Lung (tissue), 12 donors: ENCODE data around the gene MED14. TPM values are rescaled to one million over a fixed set of nuclear protein-coding genes. Genes with fewer than 3 reads are reported as not detected.

Experiments
- ATAC-seq: fragments of 200-7000 bp; cut with Tn5 transposase; one replicate; pipeline ENCODE4 v1.9.1; 2020; ENCODE audit warnings: moderate number of reproducible peaks; ENCODE audit not compliant: insufficient read depth, low FRiP score
- DNase-seq, 3 donors: peaks; one replicate each; pipeline ENCODE4 v3.0.0-alpha.2; 2013 to 2017
- H3K27ac ChIP-seq, 2 donors: one replicate each; pipeline ENCODE4 v1.5.1; 2013; ENCODE audit warnings: mild to moderate bottlenecking in 2 of 2, moderate library complexity in 2 of 2, control low read depth in 1 of 2, inconsistent platforms in 1 of 2, low read depth in 1 of 2, low read length in 1 of 2
- H3K27me3 ChIP-seq, 3 donors: one replicate each; pipeline ENCODE4 v1.5.1; 2013; ENCODE audit warnings: low read length in 2 of 3; ENCODE audit not compliant: control insufficient read depth in 3 of 3, insufficient read depth in 3 of 3
- H3K36me3 ChIP-seq, 4 donors: one replicate each; pipeline ENCODE4 v1.5.1; 2013; ENCODE audit warnings: low read length in 4 of 4, mild to moderate bottlenecking in 1 of 4, moderate library complexity in 1 of 4; ENCODE audit not compliant: control insufficient read depth in 4 of 4, insufficient read depth in 4 of 4
- H3K4me1 ChIP-seq, 5 donors: one replicate each; pipeline ENCODE4 v1.5.1; 2013; ENCODE audit warnings: low read length in 5 of 5, mild to moderate bottlenecking in 2 of 5, moderate library complexity in 1 of 5; ENCODE audit not compliant: control insufficient read depth in 5 of 5, insufficient read depth in 5 of 5
- H3K4me3 ChIP-seq: one replicate; pipeline ENCODE4 v1.5.1; 2013; ENCODE audit warnings: mild to moderate bottlenecking, control low read depth, moderate library complexity
- H3K9ac ChIP-seq, 2 donors: one replicate each; pipeline ENCODE4 v1.5.1; 2013; ENCODE audit warnings: low read length in 2 of 2, control low read depth in 1 of 2; ENCODE audit not compliant: insufficient read depth in 1 of 2
- H3K9me3 ChIP-seq, 4 donors: one replicate each; pipeline ENCODE4 v1.5.1; 2013; ENCODE audit warnings: low read length in 3 of 4, mild to moderate bottlenecking in 1 of 4, moderate library complexity in 1 of 4; ENCODE audit not compliant: control insufficient read depth in 4 of 4, insufficient read depth in 3 of 4
- WGBS, 2 donors: extraction: QIAGEN DNeasy Blood & Tissue Kit; methylation state at CpG; one replicate each; pipeline ENCODE4 v1.1.7; 2013; 5-methylcytosine and 5-hydroxymethylcytosine counted together
- polyA plus RNA-seq, 2 donors: library from polyadenylated mRNA; stranded (reverse); fragments of 200-250 nt; gene quantifications; one replicate each; pipeline ENCODE4 v1.2.1, GENCODE V29; 2013
- total RNA-seq, 2 donors: library from RNA; depleted of rRNA in 1 of 2; stranded (reverse); fragments of >200 nt in 1 of 2; gene quantifications; one replicate each; pipeline ENCODE4 v1.2.1, GENCODE V29; 2014 to 2021
- TF ChIP-seq, protein P1 (sequence below): IDR thresholded peaks from 2 replicates; pipeline ENCODE4 v1.5.1; 2012; ENCODE audit warnings: mild to moderate bottlenecking; ENCODE audit errors: control extremely low read depth, extremely low read depth
- donor health status: control.
- donor health status: control.
- donor health status: Bipolar disorder and iron deficiency.
- donor health status: healthy.
- donor health status: DM: yes; HTN: yes; CAD: no.

MED14 gene
- total and polyA plus RNA-seq, 4 donors, result 9.1 to 41.1 (median 25.6) TPM

DNA sequence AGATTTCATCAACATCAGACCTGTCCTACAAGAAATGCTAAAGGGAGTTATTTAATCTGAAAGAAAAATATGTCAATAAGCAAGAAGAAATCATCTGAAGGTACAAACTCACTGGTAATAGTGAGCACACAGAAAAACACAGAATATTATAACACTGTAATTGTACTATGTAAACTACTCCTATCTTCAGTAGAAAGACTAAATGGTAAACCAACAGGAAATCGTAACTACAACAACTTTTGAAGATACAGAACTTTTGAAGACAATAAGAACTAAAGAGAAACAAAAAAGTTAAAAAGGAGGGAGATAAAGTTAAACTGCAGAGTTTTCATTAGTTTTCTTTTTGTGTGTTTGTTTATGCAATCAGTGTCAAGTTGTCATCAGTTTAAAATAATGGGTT, 12.4 kb downstream of the MED14 start:
- Histone ChIP-seq H3K9ac (no peak overlapping the region), H3K4me3 (no peak overlapping the region), H3K27ac (no peak overlapping the region), H3K4me1 (peaks cover 0 to 4% (median 0%) of the 10 kb centered on the region in 5 donors), H3K9me3 (peaks cover 0 to 5% (median 0%) of the 10 kb centered on the region in 4 donors), H3K36me3 (peaks cover 0 to 5% (median 1%) of the 10 kb centered on the region in 4 donors), H3K27me3 (peaks cover 4 to 33% (median 5%) of the 10 kb centered on the region in 3 donors)
- TF ChIP-seq, protein P1, sequence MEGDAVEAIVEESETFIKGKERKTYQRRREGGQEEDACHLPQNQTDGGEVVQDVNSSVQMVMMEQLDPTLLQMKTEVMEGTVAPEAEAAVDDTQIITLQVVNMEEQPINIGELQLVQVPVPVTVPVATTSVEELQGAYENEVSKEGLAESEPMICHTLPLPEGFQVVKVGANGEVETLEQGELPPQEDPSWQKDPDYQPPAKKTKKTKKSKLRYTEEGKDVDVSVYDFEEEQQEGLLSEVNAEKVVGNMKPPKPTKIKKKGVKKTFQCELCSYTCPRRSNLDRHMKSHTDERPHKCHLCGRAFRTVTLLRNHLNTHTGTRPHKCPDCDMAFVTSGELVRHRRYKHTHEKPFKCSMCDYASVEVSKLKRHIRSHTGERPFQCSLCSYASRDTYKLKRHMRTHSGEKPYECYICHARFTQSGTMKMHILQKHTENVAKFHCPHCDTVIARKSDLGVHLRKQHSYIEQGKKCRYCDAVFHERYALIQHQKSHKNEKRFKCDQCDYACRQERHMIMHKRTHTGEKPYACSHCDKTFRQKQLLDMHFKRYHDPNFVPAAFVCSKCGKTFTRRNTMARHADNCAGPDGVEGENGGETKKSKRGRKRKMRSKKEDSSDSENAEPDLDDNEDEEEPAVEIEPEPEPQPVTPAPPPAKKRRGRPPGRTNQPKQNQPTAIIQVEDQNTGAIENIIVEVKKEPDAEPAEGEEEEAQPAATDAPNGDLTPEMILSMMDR, result no peak
- 78 to 79% methylated on average over 1 of the region's 1 CpG for WGBS, 2 donors
- no peak for DNase-seq
- no peak for ATAC-seq

DNA sequence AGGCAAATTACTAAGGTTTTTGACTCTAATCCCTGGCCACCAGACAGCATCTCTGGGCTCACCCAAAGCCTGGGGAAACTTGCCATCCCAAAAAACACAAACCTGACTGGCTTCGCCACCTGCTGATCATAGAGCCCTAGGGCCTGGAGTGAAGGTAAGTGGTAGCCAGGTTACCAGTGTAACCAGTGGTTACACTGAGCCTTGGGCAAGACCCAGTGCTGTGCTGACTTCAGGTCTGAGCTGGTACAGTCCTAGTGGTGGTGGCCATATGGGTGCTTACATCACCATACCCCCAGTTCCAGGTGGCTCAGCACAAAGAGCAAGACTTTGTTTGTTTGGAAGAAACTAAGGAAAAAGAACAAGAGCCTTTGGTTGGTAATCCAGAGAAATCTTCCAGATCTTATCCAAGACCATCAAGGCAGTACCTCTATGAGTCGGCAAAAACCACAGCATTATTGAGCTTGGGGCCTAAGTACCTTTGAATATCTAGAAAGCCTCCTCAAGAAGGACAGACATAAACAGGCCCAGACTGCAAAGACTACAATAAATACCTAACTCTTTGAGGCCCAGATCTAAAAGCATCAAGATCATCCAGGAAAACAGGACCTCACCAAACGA, 13.7 kb downstream of the MED14 start:
- Histone ChIP-seq H3K4me3 (no peak overlapping the region), H3K9ac (no peak overlapping the region), H3K27me3 (peaks cover 0 to 30% (median 5%) of the 10 kb centered on the region in 3 donors), H3K9me3 (peaks cover 0 to 5% (median 0%) of the 10 kb centered on the region in 4 donors), H3K36me3 (peaks cover 0 to 2% (median 0%) of the 10 kb centered on the region in 4 donors), H3K27ac (no peak overlapping the region), H3K4me1 (peaks cover 0 to 4% (median 0%) of the 10 kb centered on the region in 5 donors)
- TF ChIP-seq, protein P1, result no peak
- 90% methylated on average over 3 of the region's 3 CpGs for WGBS, 2 donors
- DNase-seq, result no peak
- no peak for ATAC-seq

DNA sequence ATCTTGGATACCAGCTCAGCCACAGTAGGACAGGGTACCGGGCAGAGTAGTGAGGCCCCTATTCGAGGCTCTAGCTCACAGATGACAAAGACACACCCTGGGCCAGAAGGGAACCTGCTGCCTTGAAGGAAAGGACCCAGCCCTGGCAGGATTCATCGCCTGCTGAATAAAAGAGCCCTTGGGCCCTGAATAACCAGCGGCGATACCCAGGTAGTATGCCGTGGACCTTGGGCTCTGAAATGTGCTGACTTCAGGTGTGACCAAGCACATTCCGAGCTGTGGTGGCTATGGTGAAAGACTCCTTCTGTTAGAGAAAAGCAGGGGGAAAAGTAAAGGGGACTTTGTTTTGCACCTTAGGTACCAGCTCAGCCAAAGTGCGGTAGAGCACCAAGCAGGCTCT, 14.6 kb downstream of the MED14 start:
- WGBS, 2 donors, result 93 to 97% methylated on average over 8 of the region's 8 CpGs
- Histone ChIP-seq H3K4me3 (no peak overlapping the region), H3K36me3 (peaks cover 0 to 2% (median 0%) of the 10 kb centered on the region in 4 donors), H3K27me3 (peaks cover 0 to 29% (median 5%) of the 10 kb centered on the region in 3 donors), H3K4me1 (peaks cover 0 to 4% (median 0%) of the 10 kb centered on the region in 5 donors), H3K9me3 (peaks cover 0 to 5% (median 0%) of the 10 kb centered on the region in 4 donors), H3K9ac (no peak overlapping the region), H3K27ac (no peak overlapping the region)
- TF ChIP-seq, protein P1, result no peak
- ATAC-seq (no peak), DNase-seq (no peak)
